Transverse colon (tissue), 4 donors: ENCODE results near the gene SLC35F3.

Source experiments
- CTCF ChIP-seq, 5 experiments: fragments of 200-600 bp in 3 of 5; fragments of 450-650 bp in 2 of 5; sonication (generic) in 3 of 5; IDR thresholded peaks; 1 replicate in 2 of 5; 2 replicates in 3 of 5; pipeline ENCODE4 v1.5.1; 2016 to 2017; ENCODE audit warnings: antibody characterized with exemption in 5 of 5, inconsistent platforms in 3 of 5, mild to moderate bottlenecking in 2 of 5, moderate library complexity in 1 of 5
- POLR2A ChIP-seq: fragments of 450-650 bp; IDR thresholded peaks from one replicate; pipeline ENCODE4 v1.6.1; 2016; ENCODE audit warnings: antibody characterized with exemption, mild to moderate bottlenecking, moderate library complexity
- POLR2AphosphoS5 ChIP-seq, 3 donors: sonication (generic); formaldehyde crosslinking; IDR thresholded peaks; one replicate each; pipeline ENCODE4 v1.6.1; 2016; ENCODE audit warnings: antibody characterized with exemption in 3 of 3

- TF ChIP-seq CTCF (IDR thresholded peaks at IDR 0.05) (no peak), POLR2A (no peak), POLR2AphosphoS5 (IDR thresholded peaks at IDR 0.05) (no peak)
These were observed 191.8 kb downstream of the SLC35F3 start for GRCh38 chr1:234096161-234096770.
